Measurements from ENCODE around the gene ZNF525.
"Not testable (repeated sequence)": the region's sequence is repeated elsewhere in the genome, so short reads cannot be mapped to it uniquely, and the experiment has no call there.

The ZNF525 gene

GRCh38 chr19:53395840-53396524 lies 30.5 kb downstream of the ZNF525 start:
- DNase-seq = not testable (repeated sequence)

GRCh38 chr19:53396525-53396868 lies 31.0 kb downstream of the ZNF525 start:
- no peak for DNase-seq

GRCh38 chr19:53397918-53398317 lies 32.4 kb downstream of the ZNF525 start:
- not testable (repeated sequence) for DNase-seq

- no peak for DNase-seq
Measured at GRCh38 chr19:53409505-53410204, 44.1 kb downstream of the ZNF525 start.

- not testable (repeated sequence) for DNase-seq
Measured at GRCh38 chr19:53420520-53421315, 55.2 kb downstream of the ZNF525 start.

GRCh38 chr19:53422551-53422950 lies 57.0 kb downstream of the ZNF525 start:
- DNase-seq = no peak

GRCh38 chr19:53423074-53423473 lies 57.6 kb downstream of the ZNF525 start:
- not testable (repeated sequence) for DNase-seq

- peak in 2 of 3 donors; percentile 2 to 8 for DNase-seq
Measured at GRCh38 chr19:53423680-53424079, 58.2 kb downstream of the ZNF525 start.

- DNase-seq = peak; percentile 82 to 92 (median 89)
Measured at GRCh38 chr19:53424968-53425597, 59.6 kb downstream of the ZNF525 start.

- peak; percentile 95 to 99 (median 98) for DNase-seq
Measured at GRCh38 chr19:53431399-53432087, 66.0 kb downstream of the ZNF525 start, which contains the start of gene ZNF761. TSS of gene ZNF761 (plus strand) at chr19:53431984. CDS start at chr19:53447269, 15,285 bp downstream.

- peak in 2 of 3 donors; percentile 34 to 42 for DNase-seq
Measured at GRCh38 chr19:53432088-53432661, 66.7 kb downstream of the ZNF525 start.

Data from suppressor macrophage treated with lipopolysaccharide for 1 hour (primary cell).